ENCODE results near the gene KCTD4. TPM values are rescaled to one million over a fixed set of nuclear protein-coding genes. Genes with fewer than 3 reads are reported as not detected.

The KCTD4 gene
- total and polyA plus RNA-seq, 7 donors, result 0.22 to 6.8 (median 1.4) TPM

- Histone ChIP-seq H3K27me3 (no peaks in the 10 kb centered on the region), H3K36me3 (peaks cover 0 to 5% (median 0%) of the 10 kb centered on the region in 4 donors), H3K4me3 (no peak overlapping the region), H3K9me3 (no peaks in the 10 kb centered on the region), H3K4me1 (peaks cover 0 to 58% (median 34%) of the 10 kb centered on the region in 4 donors), H3K27ac (peak overlapping the region in 3 of 4 donors; percentile 66 to 86 (median 83))
- TF ChIP-seq EP300 (IDR thresholded peaks at IDR 0.05) (no peak), POLR2AphosphoS5 (IDR thresholded peaks at IDR 0.05) (no peak), POLR2A (IDR thresholded peaks at IDR 0.05) (no peak), CTCF (IDR thresholded peaks at IDR 0.05) (no peak)
- no peak for DNase-seq
- intact Hi-C loops (cut with DNase I), result loop anchor here (5.0 kb wide), 2 partner anchors 33 to 98 kb away; no protein-coding TSS in a partner anchor
These were observed 8.4 kb upstream of the KCTD4 start for GRCh38 chr13:45209229-45209628.

GRCh38 chr13:45208132-45208531 is 7.3 kb upstream of the KCTD4 start:
- no peaks in the 10 kb centered on the region for H3K9me3 ChIP-seq
- no peak for TF ChIP-seq POLR2A (IDR thresholded peaks at IDR 0.05)
- TF ChIP-seq EP300 (IDR thresholded peaks at IDR 0.05), result no peak
- TF ChIP-seq POLR2AphosphoS5 (IDR thresholded peaks at IDR 0.05), result no peak
- TF ChIP-seq CTCF (IDR thresholded peaks at IDR 0.05), result no peak
- H3K27ac ChIP-seq, result peak overlapping the region in 3 of 4 donors; percentile 66 to 86 (median 83)

GRCh38 chr13:45207319-45207718 is 6.5 kb upstream of the KCTD4 start:
- Histone ChIP-seq H3K27ac (peak overlapping the region; percentile 66 to 86 (median 79)), H3K4me1 (peaks cover 0 to 48% (median 34%) of the 10 kb centered on the region in 4 donors), H3K36me3 (peaks cover 0 to 5% (median 0%) of the 10 kb centered on the region in 4 donors), H3K9me3 (no peaks in the 10 kb centered on the region), H3K4me3 (peak overlapping the region in 3 of 4 donors; percentile 2 to 27 (median 24)), H3K27me3 (no peaks in the 10 kb centered on the region)
- intact Hi-C loops (cut with DNase I), result loop anchor here (5.0 kb wide), 2 partner anchors 35 to 100 kb away; no protein-coding TSS in a partner anchor
- no peak for DNase-seq
- TF ChIP-seq POLR2AphosphoS5 (IDR thresholded peaks at IDR 0.05) (no peak), EP300 (IDR thresholded peaks at IDR 0.05) (no peak), POLR2A (IDR thresholded peaks at IDR 0.05) (no peak), CTCF (IDR thresholded peaks at IDR 0.05) (no peak)
- 50 to 82% methylated on average over 4 of the region's 4 CpGs for WGBS, 2 donors

More at GRCh38 chr13:45208132-45208531, 7.3 kb upstream of the KCTD4 start:
- Histone ChIP-seq H3K4me3 (peak overlapping the region in 2 of 4 donors; percentile 24 to 27), H3K4me1 (peaks cover 0 to 48% (median 34%) of the 10 kb centered on the region in 4 donors), H3K27me3 (no peaks in the 10 kb centered on the region), H3K36me3 (peaks cover 0 to 5% (median 0%) of the 10 kb centered on the region in 4 donors)
- intact Hi-C loops (cut with DNase I), result loop anchor here (5.0 kb wide), 2 partner anchors 34 to 99 kb away; no protein-coding TSS in a partner anchor
- DNase-seq, result no peak
- WGBS, 2 donors, result 48 to 69% methylated on average over 2 of the region's 2 CpGs

GRCh38 chr13:45206340-45206739 is 5.5 kb upstream of the KCTD4 start:
- TF ChIP-seq POLR2AphosphoS5 (IDR thresholded peaks at IDR 0.05) (peak in 1 of 4 donors; percentile 30), CTCF (IDR thresholded peaks at IDR 0.05) (no peak)
- intact Hi-C loops (cut with DNase I), result loop anchor here (5.0 kb wide), 2 partner anchors 36 to 101 kb away; no protein-coding TSS in a partner anchor

More at GRCh38 chr13:45206340-45206739, 5.5 kb upstream of the KCTD4 start:
- no peaks in the 10 kb centered on the region for H3K27me3 ChIP-seq
- H3K27ac ChIP-seq, result peak overlapping the region; percentile 66 to 86 (median 79)
- no peaks in the 10 kb centered on the region for H3K9me3 ChIP-seq
- peak overlapping the region in 1 of 4 donors; percentile 24 for H3K4me3 ChIP-seq
- peaks cover 0 to 48% (median 34%) of the 10 kb centered on the region in 4 donors for H3K4me1 ChIP-seq
- DNase-seq, result no peak
- H3K36me3 ChIP-seq, result peaks cover 0 to 5% (median 0%) of the 10 kb centered on the region in 4 donors
